GM21515 (cell line): ENCODE data around the gene NPBWR2.
A peak's percentile ranks its signal among the peaks of the same experiment; 100 is the strongest.

Experiments used
- ATAC-seq: cut with Tn5 transposase; IDR thresholded peaks from one replicate; pipeline ENCODE4 v1.9.1; 2021; ENCODE audit not compliant: unreplicated experiment

The NPBWR2 gene

GRCh38 chr20:64062276-64062595 is 45.1 kb downstream of the NPBWR2 start:
- no peak for ATAC-seq

GRCh38 chr20:64058536-64058935 is 48.8 kb downstream of the NPBWR2 start:
- ATAC-seq: no peak

- peak; percentile 43 for ATAC-seq
These were observed 49.5 kb downstream of the NPBWR2 start for GRCh38 chr20:64057628-64058498.

- no peak for ATAC-seq
These were observed 50.3 kb downstream of the NPBWR2 start for GRCh38 chr20:64056889-64057627.

- no peak for ATAC-seq
These were observed 50.8 kb downstream of the NPBWR2 start for GRCh38 chr20:64056639-64056888.

DNA sequence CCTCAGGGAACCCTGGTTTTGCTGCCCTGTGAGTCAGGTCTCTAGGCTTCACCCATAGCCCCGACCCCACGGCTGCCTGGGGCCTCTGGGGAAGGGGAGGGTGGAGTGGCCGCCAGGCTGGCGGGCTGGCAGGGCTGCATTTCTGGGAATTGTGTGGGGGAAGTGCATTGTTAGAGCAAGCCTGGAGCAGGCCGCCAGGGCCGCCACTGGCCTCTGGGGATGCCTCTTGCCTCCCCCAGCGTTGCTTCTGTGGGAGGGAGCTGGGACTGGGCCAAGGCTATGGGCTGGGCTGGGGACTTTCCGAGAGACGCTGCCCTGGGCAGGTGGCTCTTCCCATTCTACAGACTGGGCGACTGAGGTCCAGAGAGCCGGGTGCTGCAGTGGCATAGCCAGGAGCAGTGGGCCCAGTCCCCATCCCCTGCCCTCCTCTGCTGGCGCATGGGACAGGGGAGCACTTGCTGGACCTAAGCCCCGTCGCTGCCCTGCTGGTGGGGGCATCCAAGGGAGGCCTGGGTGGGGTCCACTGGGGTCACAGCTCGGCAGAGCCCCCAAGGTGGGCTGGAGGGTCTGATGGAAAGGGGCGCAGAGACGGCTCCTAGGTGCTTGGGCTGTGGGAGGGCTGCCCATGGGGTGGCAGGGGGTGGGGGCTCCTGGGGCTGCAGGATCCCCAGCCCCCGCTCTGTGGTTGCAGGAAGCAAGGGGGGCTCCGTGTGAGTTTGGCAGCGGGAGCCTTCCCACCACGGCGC is 51.3 kb downstream of the NPBWR2 start:
- no peak for ATAC-seq

DNA sequence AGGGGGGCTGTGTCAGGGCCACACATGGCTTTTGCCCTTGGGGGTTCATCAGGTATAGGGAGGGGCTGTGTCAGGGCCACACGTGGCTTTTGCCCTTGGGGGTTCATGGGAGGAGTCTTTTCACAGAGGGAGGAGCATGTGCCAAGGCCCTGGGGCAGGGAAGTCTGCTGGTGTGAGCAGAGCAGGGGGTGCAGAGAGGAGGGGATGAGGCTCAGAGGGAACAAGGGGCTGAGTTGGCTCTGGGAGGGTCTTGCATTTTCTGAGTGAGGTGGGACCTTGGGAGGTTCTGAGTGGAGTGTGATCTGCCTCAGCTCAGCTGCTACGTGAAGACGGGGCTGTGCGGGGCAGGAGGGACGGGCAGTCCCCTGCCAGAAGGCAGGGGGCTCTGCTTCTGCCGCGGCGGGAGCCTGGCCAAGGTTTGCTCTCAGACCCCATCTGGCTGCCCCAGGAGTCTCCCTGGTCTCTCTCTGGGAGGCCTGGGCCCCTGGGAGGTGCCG is 51.9 kb downstream of the NPBWR2 start:
- ATAC-seq: no peak

DNA sequence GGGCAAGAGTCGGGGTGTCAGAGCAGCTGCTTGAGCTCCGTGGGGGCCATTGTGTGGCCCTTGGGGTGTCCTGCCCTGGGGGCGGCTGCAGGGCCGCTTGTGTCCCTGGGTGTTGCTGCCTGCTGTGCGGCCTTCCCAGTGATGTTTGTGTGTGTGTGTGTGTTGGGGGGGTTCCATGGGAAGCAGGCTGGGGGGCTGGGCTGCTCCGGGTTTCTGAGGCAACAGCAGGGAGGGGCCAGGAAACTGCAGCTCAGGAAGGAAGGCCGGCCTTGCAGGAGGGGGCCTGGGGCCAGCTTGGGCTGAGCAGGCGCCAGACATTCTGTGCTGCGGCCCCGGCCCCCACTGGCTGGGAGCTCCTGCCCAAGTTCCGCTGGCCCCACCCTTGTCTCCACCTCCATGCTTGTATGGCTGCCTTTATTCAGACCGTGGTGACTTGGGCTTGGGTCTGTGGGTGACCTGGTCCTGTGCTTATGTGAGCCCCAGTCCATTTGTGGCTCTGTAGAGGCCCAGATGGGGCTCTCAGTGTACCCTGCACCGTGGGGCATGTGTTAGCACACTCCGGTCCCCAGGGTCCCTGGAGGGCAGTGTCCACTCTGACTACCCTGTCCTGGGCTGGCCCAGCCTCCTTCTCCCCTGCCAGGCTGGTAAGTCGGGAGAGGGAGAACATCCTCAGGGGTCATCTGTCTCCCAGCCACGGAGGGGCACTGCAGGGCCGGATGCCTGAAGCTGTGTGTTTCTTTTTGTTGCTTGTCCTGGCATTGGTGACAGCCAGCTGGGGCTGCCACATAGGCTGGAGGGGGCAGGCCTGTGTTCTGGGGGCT is 53.3 kb downstream of the NPBWR2 start:
- ATAC-seq: no peak
